ENCODE data around the gene MT1M. TPM values are rescaled to one million over a fixed set of nuclear protein-coding genes. Genes with fewer than 3 reads are reported as not detected.
"Not testable (repeated sequence)": the region's sequence is repeated elsewhere in the genome, so short reads cannot be mapped to it uniquely, and the experiment has no call there.

MT1M gene
- total RNA-seq = 100 to 1,000 TPM in 2 of 4 donors, 10 to 100 TPM in 2; 43.1 to 339 (median 186) TPM

DNA sequence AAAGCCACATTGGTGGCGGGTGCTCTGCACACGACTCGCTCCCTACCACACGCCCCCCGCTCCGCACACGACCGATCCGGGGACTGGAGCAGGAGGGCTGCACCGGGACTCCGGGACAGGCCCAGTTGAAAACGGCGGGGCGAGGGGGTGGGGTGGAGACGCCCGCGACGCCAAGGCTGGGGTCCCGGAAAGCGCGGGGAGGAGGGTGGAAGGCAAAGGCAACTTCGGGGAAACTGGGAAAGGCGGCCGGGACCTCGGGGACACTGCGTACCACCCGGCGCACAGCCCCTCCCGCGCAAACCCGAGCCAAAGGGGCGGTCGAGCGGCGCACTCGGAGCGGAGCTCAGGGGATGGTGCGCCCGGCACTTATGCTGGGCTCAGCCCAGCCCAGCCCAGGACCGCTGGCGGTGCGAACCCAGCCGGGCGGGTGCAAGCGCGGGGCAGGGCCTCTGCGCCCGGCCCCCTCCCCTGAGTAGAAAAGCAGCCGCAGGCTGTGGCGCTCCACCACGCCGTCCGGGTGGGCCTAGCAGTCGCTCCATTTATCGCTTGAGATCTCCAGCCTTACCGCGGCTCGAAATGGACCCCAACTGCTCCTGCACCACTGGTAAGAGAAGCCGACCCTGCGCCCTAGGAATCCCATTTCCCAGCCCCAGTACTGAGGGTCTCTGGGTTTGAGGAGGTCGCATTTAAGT is at the start of gene MT1M:
Gene MT1M (plus strand): TSS at position 504 of the 692 bp plus-strand sequence. CDS start 73 bp downstream, at position 577.
- ATAC-seq (ENCODE audit: low FRiP score) (peak; percentile 84), DNase-seq (ENCODE audit: low spot score) (no peak)

DNA sequence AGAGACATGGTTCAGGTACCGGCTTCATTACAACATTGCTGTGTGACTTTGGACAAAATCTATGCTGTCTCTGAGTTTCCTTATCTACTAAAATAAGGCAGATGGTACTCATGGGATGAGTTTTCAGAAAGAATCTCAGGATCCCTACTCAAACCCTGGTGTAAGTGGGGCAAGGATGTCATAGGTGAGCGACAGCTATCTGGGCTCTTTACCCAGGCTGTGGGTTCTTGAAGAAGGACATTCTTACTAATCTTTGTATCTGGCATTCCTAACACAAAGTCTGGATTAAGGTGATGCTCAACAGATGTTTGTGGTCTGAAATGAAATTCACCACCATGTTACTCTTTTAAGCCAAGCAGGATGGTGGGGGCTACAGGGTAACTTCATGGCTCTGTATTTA is 49.5 kb upstream of the MT1M start:
- ATAC-seq (ENCODE audit: low FRiP score); DNase-seq (ENCODE audit: low spot score): not testable (repeated sequence)

More for the DNA sequence above, at the start of gene MT1M:
- TF ChIP-seq, protein P1, sequence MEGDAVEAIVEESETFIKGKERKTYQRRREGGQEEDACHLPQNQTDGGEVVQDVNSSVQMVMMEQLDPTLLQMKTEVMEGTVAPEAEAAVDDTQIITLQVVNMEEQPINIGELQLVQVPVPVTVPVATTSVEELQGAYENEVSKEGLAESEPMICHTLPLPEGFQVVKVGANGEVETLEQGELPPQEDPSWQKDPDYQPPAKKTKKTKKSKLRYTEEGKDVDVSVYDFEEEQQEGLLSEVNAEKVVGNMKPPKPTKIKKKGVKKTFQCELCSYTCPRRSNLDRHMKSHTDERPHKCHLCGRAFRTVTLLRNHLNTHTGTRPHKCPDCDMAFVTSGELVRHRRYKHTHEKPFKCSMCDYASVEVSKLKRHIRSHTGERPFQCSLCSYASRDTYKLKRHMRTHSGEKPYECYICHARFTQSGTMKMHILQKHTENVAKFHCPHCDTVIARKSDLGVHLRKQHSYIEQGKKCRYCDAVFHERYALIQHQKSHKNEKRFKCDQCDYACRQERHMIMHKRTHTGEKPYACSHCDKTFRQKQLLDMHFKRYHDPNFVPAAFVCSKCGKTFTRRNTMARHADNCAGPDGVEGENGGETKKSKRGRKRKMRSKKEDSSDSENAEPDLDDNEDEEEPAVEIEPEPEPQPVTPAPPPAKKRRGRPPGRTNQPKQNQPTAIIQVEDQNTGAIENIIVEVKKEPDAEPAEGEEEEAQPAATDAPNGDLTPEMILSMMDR (IDR thresholded peaks at IDR 0.05) = no peak

DNA sequence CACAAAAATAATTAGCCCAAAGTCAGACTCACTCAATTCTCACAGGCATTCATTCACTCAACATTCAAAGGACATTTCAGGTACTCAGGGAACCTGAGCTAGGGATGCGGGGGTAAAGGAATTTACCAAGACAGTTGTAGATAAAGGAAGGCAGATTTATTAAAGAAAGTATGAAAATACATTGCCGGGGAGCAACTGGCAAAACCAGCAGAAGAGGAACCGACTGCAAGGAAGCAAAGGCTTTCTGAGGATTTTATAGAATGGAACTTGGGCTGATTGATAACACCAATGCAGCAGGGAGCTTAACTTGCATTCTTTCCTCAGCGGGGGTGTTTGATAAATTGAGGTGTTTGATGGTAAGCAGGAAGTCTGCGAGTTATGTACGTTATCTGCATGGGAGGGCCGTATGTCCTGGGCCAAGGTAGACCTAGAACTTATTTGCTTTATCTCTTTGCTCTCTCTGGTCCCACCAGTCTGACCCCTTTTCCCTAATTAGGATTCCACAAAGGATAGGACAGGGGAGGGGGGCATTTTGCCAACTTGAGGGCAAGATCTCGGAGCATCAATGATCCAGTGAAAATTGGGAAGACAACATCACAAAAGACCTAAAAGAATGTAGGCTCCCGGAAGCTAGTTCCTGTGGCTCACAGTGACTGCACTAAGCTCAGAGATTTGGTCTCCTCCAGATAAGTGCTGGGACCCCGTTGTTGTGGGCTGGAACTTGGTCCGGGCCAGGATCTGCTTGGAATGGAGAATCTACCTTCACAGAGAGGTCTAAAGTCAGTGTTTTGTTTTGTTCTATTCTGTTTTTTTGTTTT is 48.9 kb upstream of the MT1M start:
- ATAC-seq (ENCODE audit: low FRiP score) (no peak), DNase-seq (ENCODE audit: low spot score) (no peak)
- TF ChIP-seq, protein P1 (IDR thresholded peaks at IDR 0.05) = no peak

DNA sequence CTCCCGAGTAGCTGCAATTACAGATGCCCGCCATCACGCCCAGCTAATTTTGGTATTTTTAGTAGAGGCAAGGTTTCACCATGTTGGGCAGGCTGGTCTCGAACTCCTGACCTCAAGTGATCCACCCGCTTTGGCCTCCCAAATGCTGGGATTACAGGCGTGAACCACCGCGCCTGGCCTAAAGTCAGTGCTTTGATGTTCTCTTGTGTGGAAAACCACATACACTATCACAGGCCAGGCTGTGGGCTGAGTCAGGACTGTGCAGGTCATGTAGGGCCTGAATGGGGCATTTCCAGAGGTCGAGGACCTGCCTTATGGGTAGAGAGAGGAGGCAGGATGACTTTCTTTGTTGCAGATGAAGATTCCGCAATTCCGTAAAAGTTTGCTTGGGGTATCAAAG is 48.2 kb upstream of the MT1M start:
- ATAC-seq (ENCODE audit: low FRiP score) (no peak), DNase-seq (ENCODE audit: low spot score) (no peak)
- TF ChIP-seq, protein P1 (IDR thresholded peaks at IDR 0.05) = no peak

DNA sequence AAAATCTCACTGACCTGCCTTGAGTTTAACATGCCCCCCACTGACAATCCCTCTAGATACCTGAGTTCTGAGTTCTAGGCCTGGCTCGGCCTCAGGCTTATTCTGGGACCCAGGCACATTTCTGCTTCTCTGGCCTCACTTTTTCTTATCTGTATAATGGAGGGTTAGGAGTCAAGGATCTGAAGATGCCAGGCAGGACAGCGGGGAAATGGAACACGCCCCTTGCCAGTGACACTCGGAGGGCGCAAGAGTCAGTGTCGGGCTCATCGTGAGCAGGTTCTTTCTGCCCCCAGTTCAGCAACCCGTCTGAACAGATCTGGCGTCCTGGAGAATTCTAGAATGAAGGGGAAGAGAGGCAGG is 43.7 kb upstream of the MT1M start:
- ATAC-seq (ENCODE audit: low FRiP score) (no peak), DNase-seq (ENCODE audit: low spot score) (no peak)
- TF ChIP-seq, protein P1 (IDR thresholded peaks at IDR 0.05) = no peak

DNA sequence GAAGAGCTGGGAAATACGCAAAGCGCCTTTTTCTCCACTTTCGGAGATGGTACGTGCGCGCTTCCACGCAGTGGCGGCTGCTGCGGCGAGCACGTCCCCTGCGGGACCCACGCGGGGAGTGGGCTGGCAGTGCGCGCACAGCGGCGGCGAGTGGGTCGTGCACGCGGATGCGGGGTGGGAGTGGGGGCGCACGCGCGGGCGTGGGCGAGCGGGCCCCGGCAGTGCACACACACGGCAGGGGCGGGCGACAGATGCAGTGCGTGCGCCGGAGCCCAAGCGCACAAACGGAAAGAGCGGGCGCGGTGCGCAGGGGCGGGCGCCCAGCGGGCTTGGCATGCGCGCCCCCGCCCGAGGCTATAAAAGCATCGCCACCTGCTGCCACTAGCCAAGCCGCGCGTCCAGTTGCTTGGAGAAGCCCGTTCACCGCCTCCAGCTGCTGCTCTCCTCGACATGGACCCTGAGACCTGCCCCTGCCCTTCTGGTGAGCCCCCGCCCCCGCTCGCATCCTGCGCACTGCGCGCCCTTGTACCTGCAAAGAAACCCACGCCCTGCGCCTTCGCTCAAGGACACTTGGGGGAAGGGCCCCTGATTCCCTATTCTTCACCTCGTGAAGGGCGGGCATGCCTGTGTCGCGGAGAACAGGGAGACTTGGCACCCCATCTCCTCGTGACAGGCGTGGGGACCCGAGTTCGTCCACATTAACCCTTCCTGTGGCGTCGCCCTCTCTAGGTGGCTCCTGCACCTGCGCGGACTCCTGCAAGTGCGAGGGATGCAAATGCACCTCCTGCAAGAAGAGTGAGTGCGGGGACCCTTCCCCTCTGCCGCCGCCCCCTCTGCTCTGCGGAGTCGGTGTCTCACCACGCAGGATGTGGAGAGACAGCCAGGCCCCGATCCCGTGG is 43.1 kb upstream of the MT1M start, which contains the start of gene MT3:
Gene MT3 (plus strand): TSS at position 388 of the 899 bp plus-strand sequence. CDS start 63 bp downstream, at position 451.
- TF ChIP-seq, protein P1 (IDR thresholded peaks at IDR 0.05) = no peak
- DNase-seq (ENCODE audit: low spot score) = no peak
- peak; percentile 24 for ATAC-seq (ENCODE audit: low FRiP score)

All from omental fat pad (tissue), 4 donors.